Karpas-422 (cell line): Measurements from ENCODE around the gene RASD1. TPM values are rescaled to one million over a fixed set of nuclear protein-coding genes. Genes with fewer than 3 reads are reported as not detected.

Experiments
- DNase-seq: peaks from one replicate; pipeline ENCODE4 v3.0.0-alpha.2; 2015
- H2AFZ ChIP-seq: fragments of 200-600 bp; sonication (generic); 2 replicates; pipeline ENCODE4 v1.6.1; 2014; ENCODE audit warnings: antibody characterized with exemption, low read length, mixed read lengths
- H3K27ac ChIP-seq: fragments of 200-600 bp; sonication (generic); 2 replicates; pipeline ENCODE4 v1.5.1; 2014; ENCODE audit warnings: mild to moderate bottlenecking, low read length, moderate library complexity
- H3K27me3 ChIP-seq: fragments of 200-600 bp; sonication (generic); 2 replicates; pipeline ENCODE4 v1.6.1; 2014; ENCODE audit warnings: low read length, mixed read lengths
- H3K36me3 ChIP-seq: fragments of 200-600 bp; sonication (generic); 2 replicates; pipeline ENCODE4 v1.6.1; 2014; ENCODE audit warnings: low read length, mixed read lengths; ENCODE audit not compliant: insufficient read depth
- H3K4me1 ChIP-seq: fragments of 200-600 bp; sonication (generic); 2 replicates; pipeline ENCODE4 v1.6.1; 2014; ENCODE audit warnings: mild to moderate bottlenecking, low read length, mixed read lengths
- H3K4me2 ChIP-seq: fragments of 200-600 bp; sonication (generic); 2 replicates; pipeline ENCODE4 v1.6.1; 2014; ENCODE audit warnings: low read length, low read depth, mild to moderate bottlenecking; ENCODE audit not compliant: poor library complexity, severe bottlenecking
- H3K4me3 ChIP-seq: fragments of 200-600 bp; sonication (generic); 2 replicates; pipeline ENCODE4 v1.5.1; 2014; ENCODE audit warnings: mild to moderate bottlenecking, antibody characterized with exemption, low read length, mixed read lengths
- H3K79me2 ChIP-seq: fragments of 200-600 bp; sonication (generic); 2 replicates; pipeline ENCODE4 v1.6.1; 2014; ENCODE audit warnings: mild to moderate bottlenecking, low read length, mixed read lengths
- H3K9ac ChIP-seq: fragments of 200-600 bp; sonication (generic); 2 replicates; pipeline ENCODE4 v1.6.0; 2014; ENCODE audit warnings: low read length
- H3K9me2 ChIP-seq: fragments of 200-600 bp; sonication (generic), shearing (Covaris generic); replicated peaks from 2 replicates; pipeline ENCODE4 v1.6.0; 2014; ENCODE audit warnings: mild to moderate bottlenecking, low read length, moderate library complexity; ENCODE audit not compliant: insufficient read depth
- H3K9me3 ChIP-seq: fragments of 300-700, 200-600 bp; sonication (generic); 2 replicates; pipeline ENCODE4 v1.6.1; 2014; ENCODE audit warnings: low read length, mixed read lengths
- H4K20me1 ChIP-seq: fragments of 200-600 bp; sonication (generic); 2 replicates; pipeline ENCODE4 v1.6.1; 2014; ENCODE audit warnings: mild to moderate bottlenecking, antibody characterized with exemption, low read length, low read depth; ENCODE audit not compliant: insufficient read depth
- total RNA-seq: library from RNA; depleted of rRNA; stranded (reverse); fragments of >200 nt; shearing (Covaris generic); gene quantifications from 2 replicates; pipeline ENCODE4 v1.2.3, GENCODE V29; 2014; ENCODE audit warnings: low replicate concordance

The RASD1 gene
- total RNA-seq, 1 experiment from 2014 or later: not detected

DNA sequence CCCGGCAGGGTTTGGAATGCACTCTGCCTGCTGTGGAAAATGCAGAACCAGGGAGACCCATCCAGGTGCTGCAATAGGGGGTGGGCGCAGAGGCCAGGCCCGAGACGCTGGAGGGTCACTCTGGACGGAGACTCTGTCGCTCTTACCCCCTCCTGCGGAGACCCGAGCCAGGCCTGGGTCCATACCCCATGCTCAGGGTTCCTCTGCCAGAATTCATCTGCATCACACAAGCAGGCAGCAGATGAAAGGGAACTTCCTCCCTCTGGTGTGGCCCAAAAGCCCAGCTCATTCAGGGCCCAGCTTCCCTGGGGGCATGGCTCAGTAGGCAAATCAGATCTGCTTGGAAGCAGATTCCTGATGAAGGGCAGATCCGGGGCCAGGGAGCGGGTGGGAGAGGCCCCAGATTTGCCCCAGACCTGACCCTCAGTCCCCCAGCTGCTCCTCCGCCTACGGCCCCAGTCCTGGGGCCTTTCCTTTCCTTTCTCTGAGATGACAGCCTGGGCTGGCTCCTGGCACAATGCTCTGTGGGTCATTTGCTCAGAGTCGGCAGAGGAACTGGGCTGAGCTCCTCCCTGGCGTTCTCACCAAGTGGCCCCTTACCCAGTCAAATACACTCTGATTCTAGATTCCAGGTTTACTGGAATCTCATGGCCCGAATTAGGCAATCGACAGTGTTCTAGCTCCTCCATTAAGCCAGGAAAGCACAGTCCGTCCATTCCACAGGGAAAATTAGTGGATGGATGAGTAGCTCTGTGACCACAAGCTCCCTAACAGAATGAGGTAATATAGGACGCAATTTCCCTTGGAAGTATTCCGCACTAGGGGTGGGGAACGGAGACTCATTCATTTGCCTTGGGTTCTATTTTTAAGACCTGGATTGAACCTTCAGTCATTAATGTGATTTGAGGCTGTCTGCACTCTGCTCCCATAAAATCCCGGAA lies 19.1 kb upstream of the RASD1 start:
- H3K9me3 ChIP-seq: no peaks in the 10 kb centered on the region
- no peak for DNase-seq
- H3K79me2 ChIP-seq: no peaks in the 10 kb centered on the region
- no peak overlapping the region for H3K4me2 ChIP-seq
- no peak overlapping the region for H2AFZ ChIP-seq
- no peak overlapping the region for H3K9ac ChIP-seq
- no peaks in the 10 kb centered on the region for H3K36me3 ChIP-seq
- no peaks in the 10 kb centered on the region for H4K20me1 ChIP-seq
- H3K27me3 ChIP-seq: no peaks in the 10 kb centered on the region
- H3K9me2 ChIP-seq: no peaks in the 10 kb centered on the region
- H3K4me1 ChIP-seq: peaks cover 6% of the 10 kb centered on the region
- no peak overlapping the region for H3K4me3 ChIP-seq
- H3K27ac ChIP-seq: no peak overlapping the region

DNA sequence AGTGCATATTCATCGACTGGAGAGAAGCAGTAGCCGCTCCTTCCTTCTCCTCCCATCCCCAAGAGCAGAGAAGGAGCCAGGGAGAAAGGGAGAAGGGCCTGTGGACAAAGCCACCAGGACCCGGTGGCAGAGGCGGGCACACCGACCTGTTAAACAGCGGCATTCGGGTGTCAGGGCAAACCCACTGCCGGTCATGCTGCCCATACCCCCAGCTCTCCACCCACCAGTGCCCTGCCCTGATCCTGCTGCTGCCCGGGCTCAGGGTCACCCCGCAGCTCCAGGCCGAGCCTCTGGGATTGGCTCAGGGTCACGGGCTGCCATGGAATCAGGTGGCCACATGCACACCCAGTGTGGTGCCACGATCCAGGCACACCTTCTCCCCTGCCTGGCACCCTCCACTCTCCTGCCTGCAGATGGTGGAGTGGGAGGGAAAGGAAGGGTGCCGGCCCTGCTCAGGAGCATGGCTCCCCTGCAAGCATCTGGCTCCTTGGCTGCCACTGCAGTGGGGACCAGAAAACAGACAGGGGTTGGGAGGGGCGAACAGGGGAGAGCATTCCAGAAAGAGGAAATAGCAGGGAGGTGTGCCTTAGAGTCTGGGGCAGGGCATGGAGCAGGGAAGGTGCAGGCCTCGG lies 18.3 kb upstream of the RASD1 start:
- DNase-seq: no peak
- Histone ChIP-seq H3K9me2 (no peaks in the 10 kb centered on the region), H3K79me2 (no peaks in the 10 kb centered on the region), H3K9me3 (no peaks in the 10 kb centered on the region), H2AFZ (no peak overlapping the region), H3K27ac (no peak overlapping the region), H4K20me1 (no peaks in the 10 kb centered on the region), H3K4me2 (no peak overlapping the region), H3K27me3 (no peaks in the 10 kb centered on the region), H3K4me1 (peaks cover 6% of the 10 kb centered on the region), H3K9ac (no peak overlapping the region), H3K36me3 (no peaks in the 10 kb centered on the region), H3K4me3 (no peak overlapping the region)

DNA sequence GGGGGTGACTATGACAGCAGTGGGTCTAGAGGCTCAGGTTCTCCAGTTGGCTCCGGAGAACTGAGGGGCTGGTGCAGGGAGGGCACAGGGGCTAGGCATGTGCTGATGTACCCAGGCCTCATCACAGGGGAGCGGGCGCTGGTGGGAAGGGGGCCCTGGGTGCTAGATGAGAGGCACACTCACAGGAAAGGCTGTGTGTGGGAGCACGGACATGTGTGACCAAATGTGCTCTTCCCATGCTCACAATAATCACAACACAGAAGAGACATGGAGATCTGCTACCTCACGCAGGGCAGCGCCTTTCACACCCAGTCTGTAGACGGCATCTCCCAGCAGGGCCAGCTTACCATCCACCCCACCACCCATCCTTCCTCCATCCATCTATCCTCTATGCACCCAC lies 17.4 kb upstream of the RASD1 start:
- H3K27ac ChIP-seq: no peak overlapping the region

DNA sequence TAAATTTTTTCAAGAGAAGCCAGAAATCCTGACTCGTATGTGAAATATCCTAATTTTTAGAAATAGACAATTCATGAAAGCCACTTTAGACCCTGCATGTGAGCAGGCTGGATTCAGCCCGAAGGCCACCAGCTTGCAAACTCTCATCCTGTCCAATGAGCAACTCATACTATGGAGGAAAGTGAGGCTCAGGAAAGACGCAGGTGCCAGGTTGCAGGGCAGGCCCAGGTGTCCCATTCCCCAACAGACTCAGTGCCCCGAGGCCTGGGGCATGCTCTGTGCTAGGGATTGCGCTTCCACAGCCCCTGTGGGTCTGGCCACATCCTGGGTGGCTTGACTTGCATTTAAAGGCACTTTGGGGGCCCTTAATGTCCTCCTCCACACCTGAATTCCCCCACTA lies 16.7 kb upstream of the RASD1 start:
- Histone ChIP-seq H4K20me1 (no peaks in the 10 kb centered on the region; the same call in 1 of the 2 replicates), H3K9me2 (no peaks in the 10 kb centered on the region), H3K9me3 (no peaks in the 10 kb centered on the region), H2AFZ (no peak overlapping the region), H3K27ac (no peak overlapping the region), H3K4me2 (no peak overlapping the region), H3K79me2 (no peaks in the 10 kb centered on the region), H3K4me1 (peaks cover 3% of the 10 kb centered on the region), H3K27me3 (no peaks in the 10 kb centered on the region), H3K4me3 (no peak overlapping the region), H3K36me3 (no peaks in the 10 kb centered on the region), H3K9ac (no peak overlapping the region)
- no peak for DNase-seq

More for the DNA sequence above, 17.4 kb upstream of the RASD1 start:
- no peaks in the 10 kb centered on the region for H3K36me3 ChIP-seq
- peaks cover 6% of the 10 kb centered on the region for H3K4me1 ChIP-seq
- H3K9ac ChIP-seq: no peak overlapping the region
- no peak overlapping the region for H3K4me3 ChIP-seq
- H4K20me1 ChIP-seq: no peaks in the 10 kb centered on the region; the same call in 1 of the 2 replicates
- no peaks in the 10 kb centered on the region for H3K9me2 ChIP-seq
- no peak overlapping the region for H2AFZ ChIP-seq
- no peak overlapping the region for H3K4me2 ChIP-seq
- no peaks in the 10 kb centered on the region for H3K27me3 ChIP-seq
- no peak for DNase-seq
- H3K79me2 ChIP-seq: no peaks in the 10 kb centered on the region
- no peaks in the 10 kb centered on the region for H3K9me3 ChIP-seq

DNA sequence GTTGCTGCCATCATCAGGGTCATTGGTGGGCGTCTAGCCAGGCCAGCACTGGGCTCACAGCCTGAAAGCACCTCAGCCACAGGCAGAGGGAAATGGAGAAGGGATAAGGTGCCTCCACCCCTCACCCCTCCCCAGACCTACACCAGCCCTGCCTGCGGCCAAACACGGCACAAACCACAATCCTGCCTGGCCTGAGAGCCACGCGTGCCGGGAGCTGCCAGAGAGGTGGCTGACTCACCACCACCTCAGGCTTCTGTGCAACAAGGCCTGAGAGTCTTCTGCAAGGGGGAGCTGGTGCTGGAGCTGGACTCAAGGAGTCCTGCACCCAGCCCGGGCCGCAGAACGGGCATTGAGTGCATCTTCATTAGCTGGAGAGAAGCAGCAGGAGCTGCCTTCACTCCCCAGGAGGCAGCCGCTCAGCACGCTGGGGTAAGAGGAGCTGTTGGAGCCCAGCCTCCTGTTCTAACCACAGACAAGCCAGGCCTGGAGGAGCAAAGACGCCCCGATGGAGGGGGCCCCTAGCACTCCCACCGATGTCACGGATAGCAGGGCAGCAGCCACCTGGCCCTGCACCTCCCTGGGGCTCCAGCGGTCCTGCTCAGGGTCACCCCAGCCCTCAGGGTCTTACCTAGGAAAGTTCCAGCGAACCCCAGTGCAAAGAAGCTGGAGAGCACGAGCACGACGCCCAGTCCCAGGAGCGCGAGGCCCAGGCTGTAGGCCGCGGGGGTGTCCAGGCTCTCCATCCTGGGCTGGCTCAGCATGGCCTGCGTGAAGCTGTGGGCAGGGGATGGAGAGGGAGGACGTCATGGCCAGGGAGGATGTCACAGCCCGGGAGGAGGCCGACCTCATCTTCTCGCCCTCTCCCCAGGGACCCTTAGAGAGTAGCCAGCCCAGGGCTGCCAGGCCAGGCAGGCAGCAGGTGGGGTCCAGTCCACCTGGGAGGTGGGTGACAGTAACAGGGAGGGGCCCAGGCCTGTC lies 16.0 kb upstream of the RASD1 start:
- Histone ChIP-seq H3K9ac (no peak overlapping the region), H3K79me2 (no peaks in the 10 kb centered on the region), H3K27ac (no peak overlapping the region), H3K4me1 (no peaks in the 10 kb centered on the region), H3K36me3 (no peaks in the 10 kb centered on the region), H3K9me2 (no peaks in the 10 kb centered on the region), H4K20me1 (no peaks in the 10 kb centered on the region; the same call in 1 of the 2 replicates), H3K27me3 (no peaks in the 10 kb centered on the region), H2AFZ (no peak overlapping the region), H3K4me3 (no peak overlapping the region), H3K4me2 (no peak overlapping the region), H3K9me3 (no peaks in the 10 kb centered on the region)
- DNase-seq: no peak

DNA sequence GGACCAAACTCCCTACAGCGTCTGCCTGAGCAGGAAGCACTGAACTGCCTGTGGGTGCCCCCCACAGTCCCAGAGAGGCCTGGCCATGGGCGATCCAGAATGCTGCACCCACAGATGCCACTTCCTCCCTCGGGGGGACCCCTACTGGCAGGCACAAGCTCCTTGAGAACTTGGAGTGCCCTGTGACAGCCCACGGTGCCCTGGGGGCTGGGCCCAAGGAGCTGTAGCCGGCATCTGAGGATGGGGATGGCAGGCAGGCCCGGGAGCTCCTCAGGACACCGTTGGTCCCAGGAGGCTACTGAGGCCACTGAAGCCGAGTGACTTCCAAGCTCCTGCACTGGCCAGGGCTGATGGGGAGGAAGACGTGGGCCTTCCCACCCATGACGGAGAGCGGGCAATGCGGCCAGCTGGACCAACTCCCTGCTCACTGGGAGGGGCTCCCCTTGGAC lies 15.1 kb upstream of the RASD1 start:
- Histone ChIP-seq H3K79me2 (no peaks in the 10 kb centered on the region), H3K9ac (no peak overlapping the region), H3K9me2 (no peaks in the 10 kb centered on the region), H3K4me1 (no peaks in the 10 kb centered on the region), H3K9me3 (no peaks in the 10 kb centered on the region), H2AFZ (no peak overlapping the region), H3K4me2 (no peak overlapping the region), H4K20me1 (no peaks in the 10 kb centered on the region; the same call in 1 of the 2 replicates), H3K27ac (no peak overlapping the region), H3K4me3 (no peak overlapping the region), H3K27me3 (no peaks in the 10 kb centered on the region), H3K36me3 (no peaks in the 10 kb centered on the region)
- DNase-seq: no peak

DNA sequence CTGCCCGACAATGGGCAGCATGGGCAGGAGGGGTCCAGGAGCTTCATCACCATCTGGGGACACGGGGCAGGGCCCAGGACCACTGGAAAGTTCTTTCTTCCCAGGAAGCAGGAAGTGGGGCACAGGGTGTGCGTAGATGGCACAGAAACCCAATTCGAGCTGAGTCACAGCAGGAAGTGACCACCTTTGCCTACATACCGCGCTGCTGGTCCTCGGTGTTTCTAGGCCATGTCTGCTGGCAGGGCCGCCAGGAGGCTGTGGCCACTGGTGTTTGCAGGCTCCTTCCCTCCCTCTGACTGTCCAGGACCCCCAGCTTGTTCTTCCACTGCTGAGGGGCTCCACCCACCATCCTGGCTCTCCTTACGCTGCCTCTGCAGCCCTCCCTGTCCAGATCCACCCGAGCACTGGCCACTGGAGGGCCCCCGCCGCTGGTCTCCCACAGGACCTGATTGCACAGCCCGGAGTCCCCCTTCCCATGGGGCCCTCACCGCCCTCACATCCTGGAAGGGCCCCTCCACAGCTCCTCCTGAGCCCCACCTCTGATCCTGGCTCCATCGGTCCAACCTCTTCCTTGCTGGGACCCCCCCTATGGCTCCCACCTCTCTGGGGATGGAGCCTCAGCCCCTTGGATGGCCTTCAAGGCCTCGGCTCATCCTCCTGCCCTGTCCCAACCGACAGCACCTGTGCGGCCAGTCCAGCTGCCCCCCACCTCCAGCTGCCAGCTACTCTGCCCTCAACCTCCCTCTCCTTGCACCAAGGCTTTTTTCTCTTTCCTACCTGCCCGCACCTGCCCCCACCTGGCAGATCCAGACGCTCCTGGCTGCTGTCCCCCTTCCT lies 14.5 kb upstream of the RASD1 start:
- DNase-seq: no peak
- Histone ChIP-seq H3K9ac (no peak overlapping the region), H3K4me3 (no peak overlapping the region), H3K36me3 (no peaks in the 10 kb centered on the region), H3K4me1 (no peaks in the 10 kb centered on the region), H3K79me2 (no peaks in the 10 kb centered on the region), H3K9me2 (no peaks in the 10 kb centered on the region), H3K27ac (no peak overlapping the region), H2AFZ (no peak overlapping the region), H3K27me3 (no peaks in the 10 kb centered on the region), H4K20me1 (no peaks in the 10 kb centered on the region; the same call in 1 of the 2 replicates), H3K9me3 (no peaks in the 10 kb centered on the region), H3K4me2 (no peak overlapping the region)
